HG02759 (cell line): Measurements from ENCODE around the gene RGL2.
"Not testable (repeated sequence)": the region's sequence is repeated elsewhere in the genome, so short reads cannot be mapped to it uniquely, and the experiment has no call there.

ENCODE experiments used
- ATAC-seq: cut with Tn5 transposase; IDR thresholded peaks from one replicate; pipeline ENCODE4 v1.9.1; 2021; ENCODE audit warnings: mild to moderate bottlenecking, moderate library complexity; ENCODE audit not compliant: unreplicated experiment

RGL2 gene

GRCh38 chr6:33273924-33274902 lies 24.5 kb downstream of the RGL2 start:
- ATAC-seq, result no peak

- no peak for ATAC-seq
These were observed 25.4 kb downstream of the RGL2 start for GRCh38 chr6:33273129-33273923.

- ATAC-seq, result no peak
These were observed 26.2 kb downstream of the RGL2 start for GRCh38 chr6:33272275-33273128.

- peak; percentile 86 for ATAC-seq
These were observed 27.1 kb downstream of the RGL2 start, which contains the start of the genes RPS18 and VPS52 for GRCh38 chr6:33271468-33272274. RPS18 (plus strand) TSS chr6:33272075; CDS start chr6:33272120, 45 bp downstream. VPS52 (minus strand) TSS chr6:33271876; CDS start chr6:33271675, 201 bp downstream.

- no peak for ATAC-seq
These were observed 27.6 kb downstream of the RGL2 start for GRCh38 chr6:33271117-33271467.

- ATAC-seq, result no peak
These were observed 34.7 kb downstream of the RGL2 start for GRCh38 chr6:33264015-33264414.

GRCh38 chr6:33262490-33262889 lies 36.3 kb downstream of the RGL2 start:
- ATAC-seq, result not testable (repeated sequence)

GRCh38 chr6:33259032-33259431 lies 39.7 kb downstream of the RGL2 start:
- ATAC-seq, result no peak

- no peak for ATAC-seq
These were observed 44.2 kb downstream of the RGL2 start for GRCh38 chr6:33254591-33254990.

GRCh38 chr6:33252759-33253158 lies 46.0 kb downstream of the RGL2 start:
- no peak for ATAC-seq

GRCh38 chr6:33251395-33252012 lies 47.2 kb downstream of the RGL2 start:
- ATAC-seq, result no peak

- no peak for ATAC-seq
These were observed 48.0 kb downstream of the RGL2 start for GRCh38 chr6:33250731-33251130.

- peak; percentile 1 for ATAC-seq
These were observed 48.8 kb downstream of the RGL2 start for GRCh38 chr6:33249732-33250630.

- ATAC-seq, result peak; percentile 91
These were observed 49.6 kb downstream of the RGL2 start for GRCh38 chr6:33248932-33249731.

GRCh38 chr6:33248643-33248931 lies 50.2 kb downstream of the RGL2 start:
- peak; percentile 1 for ATAC-seq

- ATAC-seq, result peak; percentile 37
These were observed 50.6 kb downstream of the RGL2 start for GRCh38 chr6:33247977-33248642.

GRCh38 chr6:33243476-33243875 lies 55.3 kb downstream of the RGL2 start:
- ATAC-seq, result no peak
